Epithelial cell of prostate (primary cell): Measurements from ENCODE around the gene RAD52.

Source experiments
- DNase-seq: peaks from one replicate; pipeline ENCODE4 v3.0.0-alpha.2; 2011; ENCODE audit warnings: low read depth, low spot score
- H3K27ac ChIP-seq: fragments of 450-650 bp; 2 replicates; pipeline ENCODE4 v1.5.1; 2017; ENCODE audit warnings: mild to moderate bottlenecking

The RAD52 gene

DNA sequence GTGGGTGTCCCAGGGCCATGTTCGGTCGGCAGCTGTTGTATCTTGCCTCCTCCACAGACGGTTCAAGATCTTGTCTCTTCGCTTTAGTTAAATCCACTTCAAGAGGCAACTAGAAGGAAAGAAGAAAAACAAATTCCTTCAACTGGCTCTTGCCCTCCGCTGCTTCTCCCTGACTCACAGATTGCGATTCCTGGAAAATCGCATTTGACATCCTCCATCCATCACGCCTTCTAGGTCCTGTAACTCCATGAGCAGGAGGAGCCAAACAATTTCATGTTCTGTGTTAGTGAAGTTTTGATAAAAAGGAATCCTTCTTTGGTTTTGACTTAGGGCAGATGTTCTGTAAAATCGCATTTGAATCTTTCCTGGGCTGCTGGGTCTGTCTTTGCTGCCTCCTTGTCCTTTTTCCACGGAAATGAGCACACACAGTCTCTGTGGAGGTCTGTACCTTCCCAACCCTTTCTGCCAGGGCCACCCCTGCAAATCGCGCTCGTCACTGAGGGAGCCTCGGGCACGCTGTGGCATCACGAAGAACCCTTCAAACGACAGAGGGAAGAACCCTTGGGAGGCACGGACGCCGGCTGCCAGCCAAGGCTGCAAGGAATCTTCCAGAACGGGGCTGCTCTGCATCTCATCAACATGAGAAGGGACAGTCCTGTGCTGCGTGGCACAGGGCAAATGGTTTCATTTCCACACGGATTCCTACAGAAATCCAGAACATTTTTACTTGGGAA, 32.6 kb downstream of the RAD52 start:
- no peak overlapping the region for H3K27ac ChIP-seq
- DNase-seq = no peak

GRCh38 chr12:916240-916639, 33.3 kb downstream of the RAD52 start:
- no peak for DNase-seq
- no peak overlapping the region for H3K27ac ChIP-seq

GRCh38 chr12:915090-915489, 34.4 kb downstream of the RAD52 start:
- peak overlapping the region; percentile 97 for H3K27ac ChIP-seq
- no peak for DNase-seq

DNA sequence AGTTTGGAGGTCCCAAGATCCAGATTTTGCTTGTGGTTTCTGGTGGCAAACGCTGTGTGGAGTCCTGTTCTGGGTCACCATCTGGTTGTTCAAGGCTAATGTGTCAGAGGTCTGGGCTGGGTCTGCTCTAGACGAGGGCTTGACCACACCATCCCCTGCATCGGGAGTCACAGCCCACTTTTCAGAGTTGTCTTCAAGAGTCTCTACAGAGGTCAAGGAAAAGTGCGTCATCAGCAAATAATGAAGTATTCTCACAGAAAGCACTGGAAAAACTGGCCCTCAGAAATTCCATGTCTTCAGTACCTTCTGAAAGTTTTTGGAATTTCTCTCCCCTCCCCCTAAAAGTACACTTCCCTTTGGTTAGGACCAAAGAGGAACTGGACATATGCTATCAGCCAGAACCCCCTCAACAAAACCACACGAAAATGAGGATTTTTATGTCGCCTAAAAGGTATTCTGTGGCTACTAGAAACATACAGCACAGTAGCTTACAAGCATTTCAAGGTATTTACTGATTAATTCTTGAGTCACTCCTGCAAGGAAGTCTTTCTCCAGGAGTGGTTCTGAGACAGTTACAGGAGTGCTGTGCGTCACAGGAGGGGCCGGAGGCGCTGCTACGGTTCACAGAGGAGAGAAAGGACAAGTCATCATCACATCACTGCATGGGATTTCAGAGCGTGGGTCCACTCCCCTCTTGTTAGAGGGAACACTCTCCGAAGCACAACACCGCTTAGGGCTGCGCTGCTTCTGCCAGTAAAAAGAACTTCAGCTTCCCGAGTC, 35.4 kb downstream of the RAD52 start:
- H3K27ac ChIP-seq = peak overlapping the region; percentile 97
- DNase-seq = peak; percentile 76

GRCh38 chr12:912466-913235, 36.8 kb downstream of the RAD52 start:
- peak overlapping the region; percentile 97 for H3K27ac ChIP-seq
- no peak for DNase-seq

DNA sequence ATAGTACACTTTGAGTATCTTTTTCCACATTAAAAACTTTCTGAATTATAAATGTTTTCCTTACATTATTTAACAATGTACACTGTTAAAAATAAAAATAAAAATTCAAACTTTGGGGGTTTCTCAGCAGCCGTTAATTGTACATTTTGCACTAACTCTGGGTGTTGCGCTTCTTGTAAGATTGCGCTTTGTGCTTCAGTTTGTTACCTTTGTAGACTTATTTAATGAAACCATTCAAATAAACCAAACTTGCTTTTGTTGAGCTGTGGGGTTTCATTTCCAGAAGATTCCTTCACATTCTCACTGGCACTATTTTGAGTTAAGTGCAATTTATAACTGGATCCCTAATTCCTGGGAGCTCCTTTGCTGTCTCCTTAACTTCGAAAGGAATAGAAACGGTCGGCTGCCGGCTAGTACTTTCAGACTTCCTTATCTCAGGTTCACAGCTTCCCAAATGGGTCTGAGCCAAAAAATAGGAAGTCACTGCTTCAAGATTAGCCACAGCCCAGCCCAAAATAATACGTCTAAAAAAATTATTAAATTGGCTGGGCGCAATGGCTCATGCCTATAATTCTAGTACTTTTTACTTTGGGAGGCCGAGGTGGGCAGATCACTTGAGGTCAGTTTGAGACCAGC, 38.2 kb downstream of the RAD52 start:
- H3K27ac ChIP-seq = no peak overlapping the region
- DNase-seq = no peak

DNA sequence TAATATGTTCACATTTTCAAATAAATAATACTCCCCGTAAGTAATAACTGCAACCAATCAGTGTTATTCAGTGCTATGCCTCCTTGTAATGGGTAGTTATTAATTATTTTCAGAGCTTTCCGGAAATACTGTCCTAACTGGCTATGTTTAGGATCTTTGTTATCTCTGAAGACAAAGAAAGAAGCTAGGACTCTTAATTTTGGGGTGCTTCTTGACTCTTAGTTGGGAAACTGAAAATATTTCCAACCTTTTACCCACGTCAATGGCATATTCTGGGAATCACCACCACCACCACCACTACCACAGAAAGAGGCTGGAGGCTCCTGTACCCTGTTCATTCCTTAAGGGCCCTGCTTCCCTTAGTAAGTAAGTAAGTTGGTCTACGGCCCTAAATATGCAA, 39.1 kb downstream of the RAD52 start:
- peak overlapping the region; percentile 0 for H3K27ac ChIP-seq

DNA sequence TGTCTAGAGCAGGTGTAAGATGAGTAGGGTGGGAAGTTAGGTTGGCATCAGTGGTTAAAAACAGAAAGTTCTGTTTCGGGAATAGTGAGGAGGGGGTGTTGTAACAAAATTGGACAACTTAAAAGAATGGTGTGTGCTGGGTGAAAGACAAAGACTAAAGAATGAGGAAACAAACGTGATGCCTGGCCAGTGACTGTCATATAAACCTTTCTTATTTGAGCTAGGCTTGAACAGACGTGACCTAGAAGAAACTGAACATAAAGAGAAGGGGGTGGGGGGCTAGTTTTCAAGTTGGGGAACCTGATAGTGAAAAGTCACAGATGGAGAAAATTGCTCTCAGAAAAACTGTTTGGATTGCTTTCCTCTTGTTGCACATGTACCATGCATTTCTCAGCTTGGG, 39.6 kb downstream of the RAD52 start:
- H3K27ac ChIP-seq = peak overlapping the region; percentile 0
- no peak for DNase-seq

More for the DNA sequence above, 39.1 kb downstream of the RAD52 start:
- DNase-seq = no peak

DNA sequence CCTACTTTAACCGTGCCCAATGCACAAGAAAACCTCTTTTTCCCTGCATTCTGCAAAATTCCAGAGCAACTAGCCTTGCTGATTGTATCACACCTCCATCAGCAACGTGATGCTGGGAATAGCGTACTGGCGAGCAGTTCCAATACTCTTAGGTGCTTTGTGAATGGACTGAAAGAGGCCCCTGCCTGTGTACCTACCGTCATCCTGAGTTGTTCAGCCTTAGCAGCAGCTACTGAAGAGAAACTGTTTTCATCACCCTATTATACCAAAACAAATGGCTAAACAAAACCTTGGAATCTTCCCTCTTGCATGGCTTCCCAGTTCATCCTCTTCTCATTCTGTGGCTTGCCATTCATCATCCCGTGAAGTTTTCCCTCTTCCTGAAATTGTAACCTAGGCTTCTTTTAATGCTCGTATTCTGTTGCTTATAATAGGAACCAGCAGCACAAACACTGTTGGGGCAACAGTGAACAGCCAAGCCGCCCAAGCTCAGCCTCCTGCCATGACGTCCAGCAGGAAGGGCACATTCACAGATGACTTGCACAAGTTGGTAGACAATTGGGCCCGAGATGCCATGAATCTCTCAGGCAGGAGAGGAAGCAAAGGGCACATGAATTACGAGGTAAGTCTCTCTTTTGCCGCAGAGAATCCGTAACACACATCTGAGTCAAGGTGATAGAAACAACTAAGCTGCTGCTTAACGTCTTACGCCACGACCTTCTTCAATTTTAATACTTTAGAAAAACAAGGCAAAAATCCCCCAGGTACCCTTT, 41.9 kb downstream of the RAD52 start:
- H3K27ac ChIP-seq = no peak overlapping the region
- no peak for DNase-seq

- no peak for DNase-seq
- H3K27ac ChIP-seq = no peak overlapping the region
Observed at GRCh38 chr12:906062-906585, 43.4 kb downstream of the RAD52 start.

DNA sequence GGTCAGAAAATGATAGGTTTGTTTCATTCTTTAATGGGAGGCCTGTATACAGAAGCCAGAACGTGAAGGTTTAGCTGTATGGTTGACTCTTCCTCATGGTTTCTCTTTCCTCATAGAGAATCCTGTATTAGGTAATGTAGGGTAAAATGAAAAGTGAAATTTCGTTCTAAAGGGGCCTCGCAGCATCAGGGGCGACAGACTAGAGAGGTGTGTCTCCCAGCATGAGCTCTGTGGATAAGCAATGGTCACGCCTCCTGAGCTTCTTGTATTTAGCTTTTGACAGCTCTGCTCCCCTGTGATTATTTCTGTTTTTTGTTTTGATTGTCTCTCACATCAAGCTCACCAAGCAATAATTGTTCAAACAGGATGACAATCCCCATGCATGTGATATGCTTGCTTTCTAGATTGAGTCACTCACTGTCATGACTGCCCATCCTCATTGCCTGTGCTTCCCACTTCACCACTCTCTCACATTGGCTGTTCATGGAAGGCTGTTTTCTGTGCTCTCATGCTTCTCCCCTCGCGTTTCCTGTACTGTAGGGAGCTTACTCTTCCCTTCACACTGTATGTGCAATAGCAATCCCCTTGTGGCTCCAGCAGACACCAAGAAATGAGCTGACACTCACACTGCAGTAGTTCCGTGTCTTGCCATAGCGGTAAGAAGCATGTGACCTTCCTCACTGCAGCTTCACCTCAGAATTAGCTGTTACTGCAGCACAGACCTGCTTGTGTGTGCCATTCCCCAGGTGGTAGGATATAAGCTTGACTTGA, 44.0 kb downstream of the RAD52 start:
- H3K27ac ChIP-seq = no peak overlapping the region
- no peak for DNase-seq

DNA sequence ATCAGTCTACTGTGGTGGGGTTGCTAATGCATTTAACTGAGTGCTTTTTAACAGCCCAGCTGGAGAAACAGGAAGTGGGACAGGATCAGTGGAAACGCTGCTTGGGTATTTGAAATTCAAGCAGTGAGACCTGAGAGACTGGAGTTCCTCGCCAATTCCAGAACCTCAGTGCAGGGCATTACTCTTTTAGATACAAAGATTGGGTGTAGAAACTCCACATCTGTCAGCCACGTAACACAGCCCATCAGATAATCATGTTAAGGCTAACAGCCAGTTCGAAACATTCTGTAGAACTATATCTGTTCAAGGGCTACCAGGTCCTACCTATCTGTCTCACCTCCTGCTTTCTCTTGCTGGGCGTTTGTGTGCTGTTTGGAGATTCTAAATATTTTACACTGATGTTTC, 45.5 kb downstream of the RAD52 start:
- no peak for DNase-seq
- H3K27ac ChIP-seq = no peak overlapping the region

DNA sequence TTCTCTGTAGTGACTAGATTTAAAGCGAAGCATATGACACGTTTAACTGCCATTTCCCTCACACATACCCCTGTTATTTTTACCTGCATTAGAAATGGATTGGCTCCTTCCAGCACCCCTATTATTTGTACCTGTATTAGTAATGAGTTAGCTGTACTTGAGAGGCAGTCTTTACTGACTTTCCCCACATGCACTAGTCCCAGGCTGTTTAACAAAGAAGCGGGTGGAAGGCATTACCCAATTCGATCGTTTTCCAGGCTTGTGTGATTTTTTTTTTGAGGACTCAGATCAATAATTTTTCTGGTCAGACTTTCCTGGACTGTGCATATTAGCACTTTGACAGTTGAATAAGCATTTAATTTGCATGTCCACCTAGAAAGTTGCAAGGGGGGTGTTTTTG, 46.4 kb downstream of the RAD52 start:
- H3K27ac ChIP-seq = no peak overlapping the region
- DNase-seq = no peak

GRCh38 chr12:902581-902980, 46.9 kb downstream of the RAD52 start:
- H3K27ac ChIP-seq = no peak overlapping the region
- no peak for DNase-seq

DNA sequence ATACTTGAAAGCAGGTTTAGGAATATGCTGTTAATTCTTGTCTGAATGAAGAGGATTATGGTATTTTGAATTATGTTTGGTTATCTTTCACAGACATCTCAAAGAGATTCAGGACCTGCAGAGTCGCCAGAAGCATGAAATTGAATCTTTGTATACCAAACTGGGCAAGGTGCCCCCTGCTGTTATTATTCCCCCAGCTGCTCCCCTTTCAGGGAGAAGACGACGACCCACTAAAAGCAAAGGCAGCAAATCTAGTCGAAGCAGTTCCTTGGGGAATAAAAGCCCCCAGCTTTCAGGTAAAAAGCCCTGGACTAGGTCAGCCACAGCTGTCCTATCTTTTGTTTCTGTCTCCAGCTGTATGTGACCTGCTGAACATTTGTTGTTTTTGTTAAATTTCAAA, 52.1 kb downstream of the RAD52 start:
- DNase-seq = no peak
- H3K27ac ChIP-seq = peak overlapping the region; percentile 39

- no peak for DNase-seq
- peak overlapping the region; percentile 39 for H3K27ac ChIP-seq
Observed at GRCh38 chr12:896031-896430, 53.5 kb downstream of the RAD52 start.

DNA sequence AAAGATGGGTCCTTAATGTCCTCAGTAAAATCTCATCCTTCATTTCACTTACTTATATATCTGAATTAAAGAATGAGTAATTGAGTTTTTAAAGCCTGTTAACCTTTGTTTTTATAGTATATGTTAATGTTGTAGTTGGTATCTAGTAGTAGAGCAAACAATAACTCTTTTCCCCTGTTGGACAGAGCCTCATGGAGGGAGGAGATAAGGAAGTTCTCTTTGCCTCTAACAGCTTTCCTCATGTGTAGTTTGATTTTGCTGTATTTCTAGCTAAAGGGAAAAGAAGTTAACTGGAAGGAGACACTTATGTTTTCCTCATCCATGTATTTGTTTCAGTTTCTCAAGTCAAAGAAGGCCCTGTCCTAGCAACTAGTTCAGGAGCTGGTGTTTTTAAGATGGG, 55.3 kb downstream of the RAD52 start:
- DNase-seq = no peak

GRCh38 chr12:886206-886605, 63.3 kb downstream of the RAD52 start:
- no peak overlapping the region for H3K27ac ChIP-seq
- no peak for DNase-seq

More for the DNA sequence above, 55.3 kb downstream of the RAD52 start:
- no peak overlapping the region for H3K27ac ChIP-seq

GRCh38 chr12:885701-886100, 63.8 kb downstream of the RAD52 start:
- no peak for DNase-seq

More at GRCh38 chr12:885701-886100, 63.8 kb downstream of the RAD52 start:
- H3K27ac ChIP-seq = no peak overlapping the region
